HUES6 (cell line): ENCODE measurements around the gene RAG1.

ENCODE experiments used
- H3K27ac ChIP-seq: 2 replicates; pipeline ENCODE4 v1.7.0; 2013; ENCODE audit warnings: low read depth, mild to moderate bottlenecking, low read length, inconsistent platforms
- H3K27me3 ChIP-seq: 2 replicates; pipeline ENCODE4 v1.6.1; 2013; ENCODE audit warnings: low read length; ENCODE audit not compliant: control insufficient read depth, insufficient read depth
- H3K36me3 ChIP-seq: 2 replicates; pipeline ENCODE4 v1.6.1; 2013; ENCODE audit warnings: low read length; ENCODE audit not compliant: control insufficient read depth, insufficient read depth
- H3K4me1 ChIP-seq: 2 replicates; pipeline ENCODE4 v1.6.1; 2013; ENCODE audit warnings: low read length; ENCODE audit not compliant: control insufficient read depth, insufficient read depth
- H3K4me3 ChIP-seq: 2 replicates; pipeline ENCODE4 v1.5.1; 2013; ENCODE audit warnings: low read depth, low read length
- H3K9ac ChIP-seq: one replicate; pipeline ENCODE4 v1.6.1; 2013; ENCODE audit warnings: mild to moderate bottlenecking, low read length
- H3K9me3 ChIP-seq: 2 replicates; pipeline ENCODE4 v1.6.1; 2013; ENCODE audit warnings: low read depth, low read length; ENCODE audit not compliant: control insufficient read depth, insufficient read depth

RAG1 gene

GRCh38 chr11:36609383-36609782, 41.6 kb downstream of the RAG1 start:
- Histone ChIP-seq H3K27ac (no peak overlapping the region), H3K36me3 (no peaks in the 10 kb centered on the region), H3K9ac (no peak overlapping the region), H3K4me1 (no peaks in the 10 kb centered on the region), H3K4me3 (no peak overlapping the region), H3K27me3 (no peaks in the 10 kb centered on the region), H3K9me3 (no peaks in the 10 kb centered on the region)

DNA sequence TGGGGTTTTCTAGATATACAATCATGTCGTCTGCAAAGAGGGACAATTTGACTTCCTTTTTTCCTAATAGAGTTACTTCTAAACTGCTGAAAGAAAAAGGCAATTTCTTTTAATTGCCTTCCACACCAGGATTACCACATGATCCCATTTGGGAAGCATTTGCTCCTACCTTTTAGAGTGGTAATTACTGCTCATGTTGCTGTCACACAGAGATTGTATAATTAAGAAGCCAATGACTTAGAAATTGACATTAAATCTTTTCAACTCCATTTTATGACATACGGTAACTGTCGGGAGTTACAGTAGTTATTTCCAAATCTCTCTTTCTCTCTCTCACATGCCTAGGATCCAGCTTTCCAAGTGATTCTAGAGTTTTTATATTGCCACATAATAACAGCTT, 48.0 kb downstream of the RAG1 start:
- Histone ChIP-seq H3K27ac (no peak overlapping the region), H3K27me3 (no peaks in the 10 kb centered on the region), H3K9ac (no peak overlapping the region), H3K9me3 (no peaks in the 10 kb centered on the region), H3K36me3 (no peaks in the 10 kb centered on the region), H3K4me1 (no peaks in the 10 kb centered on the region), H3K4me3 (no peak overlapping the region)

DNA sequence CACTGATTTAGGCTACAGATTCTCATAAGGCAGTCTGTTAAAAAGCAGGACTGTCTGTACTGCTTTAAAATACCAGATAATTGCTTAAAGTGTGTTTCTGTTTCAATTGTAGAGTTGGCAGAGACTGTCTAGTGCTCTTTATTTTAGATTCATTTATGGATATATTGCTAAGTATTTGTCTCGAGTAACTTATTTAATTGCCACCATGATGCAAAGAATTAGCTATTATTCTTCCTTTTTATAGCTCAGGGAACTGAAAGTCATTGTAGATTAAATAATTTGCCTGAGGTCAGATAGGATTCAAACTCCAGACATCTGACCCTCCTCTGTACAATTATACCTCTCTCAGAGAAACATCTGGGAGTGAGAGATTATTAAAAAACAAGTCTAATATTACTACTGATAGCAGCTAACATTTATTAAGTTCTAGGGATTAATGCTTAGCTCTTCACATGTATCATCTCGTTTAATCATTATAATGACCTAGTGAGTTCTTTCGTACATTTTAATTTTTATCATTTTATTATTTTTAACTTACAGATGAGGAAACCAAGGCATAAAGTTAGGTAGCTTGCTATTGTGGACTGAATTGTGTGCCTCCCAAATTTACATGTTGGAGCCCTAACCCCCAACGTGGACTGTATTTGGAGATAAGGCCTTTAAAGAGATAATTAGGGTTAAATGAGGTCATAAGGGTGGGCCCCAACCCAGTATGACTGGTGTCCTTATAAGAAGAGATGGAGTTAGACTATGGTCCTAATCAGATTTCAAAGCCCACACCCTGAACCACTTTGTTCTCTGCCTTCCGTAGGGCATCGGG, 49.9 kb downstream of the RAG1 start:
- Histone ChIP-seq H3K4me3 (no peak overlapping the region), H3K27ac (no peak overlapping the region), H3K27me3 (no peaks in the 10 kb centered on the region), H3K4me1 (no peaks in the 10 kb centered on the region), H3K9ac (no peak overlapping the region), H3K36me3 (no peaks in the 10 kb centered on the region), H3K9me3 (no peaks in the 10 kb centered on the region)

DNA sequence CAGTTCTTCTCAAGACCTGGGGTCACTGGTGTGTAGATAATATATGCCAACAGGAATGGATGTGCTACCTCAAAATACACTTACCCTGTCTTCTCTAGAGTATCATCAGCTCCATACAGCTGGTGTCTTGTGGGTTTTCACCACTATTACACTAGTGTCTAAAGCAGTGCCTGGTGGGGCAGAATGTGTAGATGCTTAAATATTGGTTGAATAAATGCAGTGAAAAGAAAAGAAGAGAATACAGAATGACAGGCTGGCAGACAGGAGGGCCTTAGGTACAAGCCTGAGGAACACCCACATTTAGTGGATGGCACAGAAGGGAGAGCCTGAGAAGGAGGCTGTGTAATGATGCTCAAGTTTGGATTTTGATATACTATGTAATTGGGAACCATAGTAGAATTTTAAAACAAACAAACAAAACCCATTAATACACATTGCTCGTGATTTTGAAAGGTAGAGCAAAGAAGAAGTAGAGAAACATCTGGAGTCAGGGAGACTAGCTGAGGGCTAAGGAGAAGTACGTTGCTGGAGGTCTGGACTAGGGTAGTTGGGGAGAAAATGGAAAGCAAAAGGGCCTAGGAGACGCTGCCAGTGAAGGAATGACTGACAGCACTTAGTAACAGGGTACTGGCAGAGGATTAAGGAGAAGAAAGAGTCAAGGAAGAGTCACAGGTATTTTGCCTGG, 50.7 kb downstream of the RAG1 start:
- no peaks in the 10 kb centered on the region for H3K4me1 ChIP-seq

GRCh38 chr11:36619502-36619901, 51.7 kb downstream of the RAG1 start:
- Histone ChIP-seq H3K4me3 (no peak overlapping the region), H3K36me3 (no peaks in the 10 kb centered on the region), H3K27ac (no peak overlapping the region), H3K9ac (no peak overlapping the region), H3K4me1 (no peaks in the 10 kb centered on the region), H3K9me3 (no peaks in the 10 kb centered on the region), H3K27me3 (no peaks in the 10 kb centered on the region)

More for the DNA sequence above, 50.7 kb downstream of the RAG1 start:
- Histone ChIP-seq H3K36me3 (no peaks in the 10 kb centered on the region), H3K27ac (no peak overlapping the region), H3K9me3 (no peaks in the 10 kb centered on the region), H3K4me3 (no peak overlapping the region), H3K9ac (no peak overlapping the region), H3K27me3 (no peaks in the 10 kb centered on the region)

DNA sequence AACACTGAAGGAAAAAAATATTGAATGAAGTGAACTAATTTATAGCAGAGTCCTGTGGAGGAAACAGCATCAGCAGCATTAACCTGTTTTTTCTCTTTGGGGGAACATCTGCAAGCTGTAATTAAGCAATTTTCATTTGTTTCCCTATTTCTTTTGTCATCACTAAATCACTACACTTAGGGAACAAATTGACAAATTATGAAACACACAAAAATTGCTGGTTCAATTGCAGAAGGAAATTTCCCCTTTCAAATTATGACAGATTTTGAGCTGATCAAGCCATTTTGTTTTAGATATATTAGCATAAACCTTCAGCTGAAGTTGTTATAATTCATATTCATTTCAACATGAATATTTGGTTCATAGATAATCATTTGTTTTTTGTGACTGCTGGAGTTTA, 52.4 kb downstream of the RAG1 start:
- no peak overlapping the region for H3K27ac ChIP-seq
- H3K27me3 ChIP-seq: no peaks in the 10 kb centered on the region
- H3K4me1 ChIP-seq: no peaks in the 10 kb centered on the region
- no peaks in the 10 kb centered on the region for H3K36me3 ChIP-seq
- no peaks in the 10 kb centered on the region for H3K9me3 ChIP-seq
- H3K9ac ChIP-seq: no peak overlapping the region
- no peak overlapping the region for H3K4me3 ChIP-seq

- Histone ChIP-seq H3K4me1 (no peaks in the 10 kb centered on the region), H3K27me3 (no peaks in the 10 kb centered on the region), H3K36me3 (no peaks in the 10 kb centered on the region), H3K27ac (no peak overlapping the region), H3K9me3 (no peaks in the 10 kb centered on the region), H3K4me3 (no peak overlapping the region), H3K9ac (no peak overlapping the region)
Measured at GRCh38 chr11:36622431-36623136, 54.8 kb downstream of the RAG1 start.

DNA sequence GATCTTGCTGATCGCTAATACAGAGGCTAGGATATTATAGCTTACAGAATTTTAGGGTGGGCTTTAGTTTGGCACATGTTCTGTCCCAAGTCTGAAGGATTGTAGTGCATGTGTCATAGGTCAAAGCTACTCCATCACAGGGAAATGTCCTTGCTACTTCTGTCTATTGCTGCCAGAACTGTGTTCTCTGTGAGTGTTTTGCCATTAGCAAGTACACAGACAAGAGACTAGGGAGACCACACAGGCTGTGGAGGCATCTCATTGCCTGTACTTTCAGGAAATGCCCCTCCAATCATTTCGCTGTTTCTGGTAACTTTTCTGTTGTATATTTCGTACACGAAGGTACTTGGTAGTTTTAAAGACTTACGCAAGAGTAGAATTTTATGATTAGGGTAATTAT, 55.7 kb downstream of the RAG1 start:
- H3K4me1 ChIP-seq: no peaks in the 10 kb centered on the region
- no peaks in the 10 kb centered on the region for H3K27me3 ChIP-seq
- no peak overlapping the region for H3K27ac ChIP-seq
- no peak overlapping the region for H3K4me3 ChIP-seq
- no peak overlapping the region for H3K9ac ChIP-seq
- H3K9me3 ChIP-seq: no peaks in the 10 kb centered on the region
- H3K36me3 ChIP-seq: no peaks in the 10 kb centered on the region

DNA sequence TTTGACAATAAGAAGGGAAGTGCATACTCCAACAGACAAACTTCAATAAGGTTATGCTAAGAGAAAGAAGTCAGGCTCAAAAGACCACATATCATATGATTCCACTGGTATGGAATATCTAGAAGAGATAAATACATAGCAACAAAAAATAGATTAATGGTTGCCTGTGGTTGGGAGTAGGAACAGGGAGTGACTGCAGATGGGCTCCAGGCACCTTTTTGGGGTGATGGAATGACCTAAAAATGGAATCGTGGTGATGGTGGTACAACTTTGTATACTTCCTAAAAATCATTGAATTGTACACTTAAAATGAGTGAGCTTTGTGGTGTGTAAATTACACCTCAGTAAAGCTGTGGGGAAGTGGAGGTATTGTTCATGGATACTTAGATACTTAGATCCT, 59.2 kb downstream of the RAG1 start:
- Histone ChIP-seq H3K9me3 (no peaks in the 10 kb centered on the region), H3K4me1 (no peaks in the 10 kb centered on the region), H3K9ac (no peak overlapping the region), H3K27me3 (no peaks in the 10 kb centered on the region), H3K4me3 (no peak overlapping the region), H3K36me3 (no peaks in the 10 kb centered on the region), H3K27ac (no peak overlapping the region)

GRCh38 chr11:36627471-36627870, 59.7 kb downstream of the RAG1 start:
- Histone ChIP-seq H3K9ac (no peak overlapping the region), H3K27me3 (no peaks in the 10 kb centered on the region), H3K36me3 (no peaks in the 10 kb centered on the region), H3K27ac (no peak overlapping the region), H3K4me3 (no peak overlapping the region), H3K9me3 (no peaks in the 10 kb centered on the region), H3K4me1 (no peaks in the 10 kb centered on the region)

- no peak overlapping the region for H3K27ac ChIP-seq
- H3K36me3 ChIP-seq: no peaks in the 10 kb centered on the region
- H3K4me3 ChIP-seq: no peak overlapping the region
- H3K27me3 ChIP-seq: no peaks in the 10 kb centered on the region
- no peak overlapping the region for H3K9ac ChIP-seq
- no peaks in the 10 kb centered on the region for H3K4me1 ChIP-seq
- no peaks in the 10 kb centered on the region for H3K9me3 ChIP-seq
Measured at GRCh38 chr11:36628141-36628540, 60.3 kb downstream of the RAG1 start.
